Fibroblast of mammary gland (primary cell): ENCODE measurements around the gene CES1.
"Not testable (repeated sequence)": the region's sequence is repeated elsewhere in the genome, so short reads cannot be mapped to it uniquely, and the experiment has no call there.

Experiments used
- DNase-seq: peaks from one replicate; pipeline ENCODE4 v3.0.0-alpha.2; 2010; ENCODE audit warnings: low read depth
- H3K4me3 ChIP-seq: 2 replicates; pipeline ENCODE4 v1.5.1; 2011; ENCODE audit warnings: low read depth, mild to moderate bottlenecking, low read length, moderate library complexity; ENCODE audit not compliant: control insufficient read depth
- TF ChIP-seq, protein P1 (sequence below): conservative IDR thresholded peaks from 2 replicates; pipeline ENCODE4 v1.5.1; 2011; ENCODE audit warnings: low read depth, low read length, inconsistent platforms; ENCODE audit not compliant: control insufficient read depth, insufficient read depth

Gene CES1

DNA sequence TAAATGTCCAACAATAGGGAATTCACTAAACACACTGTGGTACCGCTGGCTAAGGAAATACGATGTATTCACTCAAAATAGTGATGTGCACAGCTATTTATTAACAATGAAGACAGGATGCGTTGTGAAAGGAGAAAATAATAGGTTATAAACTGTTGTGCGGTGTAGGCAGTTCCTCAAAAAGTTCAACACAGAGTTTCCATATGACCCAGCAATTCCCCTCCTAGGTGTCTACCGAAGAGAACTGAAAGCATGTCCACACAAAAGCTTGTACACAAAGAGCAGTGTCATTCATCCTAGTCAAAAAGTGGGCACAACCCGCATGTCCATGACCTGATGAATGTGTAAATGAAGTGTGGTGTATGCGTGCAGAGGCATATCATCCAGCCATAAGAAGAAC lies 1.2 kb upstream of the CES1 start:
- DNase-seq: no peak
- TF ChIP-seq, protein P1, sequence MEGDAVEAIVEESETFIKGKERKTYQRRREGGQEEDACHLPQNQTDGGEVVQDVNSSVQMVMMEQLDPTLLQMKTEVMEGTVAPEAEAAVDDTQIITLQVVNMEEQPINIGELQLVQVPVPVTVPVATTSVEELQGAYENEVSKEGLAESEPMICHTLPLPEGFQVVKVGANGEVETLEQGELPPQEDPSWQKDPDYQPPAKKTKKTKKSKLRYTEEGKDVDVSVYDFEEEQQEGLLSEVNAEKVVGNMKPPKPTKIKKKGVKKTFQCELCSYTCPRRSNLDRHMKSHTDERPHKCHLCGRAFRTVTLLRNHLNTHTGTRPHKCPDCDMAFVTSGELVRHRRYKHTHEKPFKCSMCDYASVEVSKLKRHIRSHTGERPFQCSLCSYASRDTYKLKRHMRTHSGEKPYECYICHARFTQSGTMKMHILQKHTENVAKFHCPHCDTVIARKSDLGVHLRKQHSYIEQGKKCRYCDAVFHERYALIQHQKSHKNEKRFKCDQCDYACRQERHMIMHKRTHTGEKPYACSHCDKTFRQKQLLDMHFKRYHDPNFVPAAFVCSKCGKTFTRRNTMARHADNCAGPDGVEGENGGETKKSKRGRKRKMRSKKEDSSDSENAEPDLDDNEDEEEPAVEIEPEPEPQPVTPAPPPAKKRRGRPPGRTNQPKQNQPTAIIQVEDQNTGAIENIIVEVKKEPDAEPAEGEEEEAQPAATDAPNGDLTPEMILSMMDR: no peak
- no peak overlapping the region for H3K4me3 ChIP-seq

DNA sequence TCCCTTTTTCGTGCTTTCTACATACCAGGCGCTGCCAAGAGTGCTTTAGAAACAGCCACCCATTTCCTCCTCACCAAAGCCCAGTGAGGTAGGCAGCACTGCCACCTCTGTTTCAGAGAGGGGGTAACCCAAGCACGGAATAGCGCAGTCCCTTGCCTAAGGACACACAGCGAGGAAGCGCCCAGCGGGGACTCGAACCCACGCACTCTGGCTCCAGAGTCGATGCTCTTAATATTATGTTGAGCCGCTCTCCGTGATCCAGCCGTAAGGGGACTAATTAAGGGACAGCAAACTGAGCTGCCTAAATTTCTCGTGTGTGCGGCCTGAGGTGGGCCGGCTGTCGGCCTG lies 497 bp downstream of the CES1 start:
- DNase-seq: no peak
- TF ChIP-seq, protein P1: no peak
- no peak overlapping the region for H3K4me3 ChIP-seq

DNA sequence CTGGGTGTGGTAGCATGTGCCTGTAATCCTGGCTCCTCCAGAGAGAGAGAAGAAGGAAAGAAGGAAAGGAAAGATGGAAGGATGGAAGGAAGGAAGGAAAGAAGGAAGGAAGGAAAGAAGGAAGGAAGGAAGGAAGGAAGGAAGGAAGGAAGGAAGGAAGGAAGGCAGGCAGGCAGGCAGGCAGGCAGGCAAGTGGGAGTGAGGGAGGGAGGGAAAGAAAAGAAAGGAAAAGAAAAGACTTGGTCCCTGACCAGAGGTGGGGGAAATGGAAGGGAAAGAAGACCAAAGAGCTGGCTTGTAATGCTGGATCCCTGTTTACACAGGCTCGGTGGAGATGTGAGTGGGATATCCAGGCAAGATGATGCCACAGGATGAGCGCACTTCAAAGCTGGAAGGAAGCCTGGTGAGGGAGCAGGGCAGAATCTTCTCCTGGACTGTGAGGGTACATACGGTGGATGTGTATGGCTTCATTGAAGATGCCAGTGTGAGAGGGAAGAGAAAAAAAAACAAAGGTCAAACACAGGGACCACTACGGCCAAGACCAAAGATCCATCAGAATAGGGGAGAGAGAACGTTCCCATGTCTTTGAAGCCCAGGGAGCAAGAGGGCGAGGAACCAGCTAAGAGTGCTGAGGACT lies 2.1 kb downstream of the CES1 start:
- TF ChIP-seq, protein P1: no peak
- DNase-seq: no peak
- no peak overlapping the region for H3K4me3 ChIP-seq

DNA sequence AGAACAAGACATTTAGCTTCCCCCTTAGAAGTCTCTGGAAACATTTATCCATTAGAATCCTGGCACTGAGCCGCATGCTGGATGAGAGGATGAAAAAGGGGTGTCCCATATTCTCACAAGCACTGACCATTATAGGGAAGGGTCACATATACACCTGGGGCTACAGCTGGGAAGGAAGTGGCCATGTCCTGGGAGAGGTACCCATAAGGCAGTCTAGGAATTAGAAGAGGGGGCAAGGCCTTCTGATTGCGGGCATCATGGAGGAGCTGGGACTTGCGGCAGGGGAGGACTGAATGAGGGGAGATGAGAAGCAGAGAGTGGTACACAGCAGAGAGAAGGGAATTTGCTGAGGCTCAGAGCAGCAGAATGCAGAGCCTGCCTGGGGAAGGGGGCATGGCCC lies 3.7 kb downstream of the CES1 start:
- DNase-seq, H3K4me3 ChIP-seq: not testable (repeated sequence)

DNA sequence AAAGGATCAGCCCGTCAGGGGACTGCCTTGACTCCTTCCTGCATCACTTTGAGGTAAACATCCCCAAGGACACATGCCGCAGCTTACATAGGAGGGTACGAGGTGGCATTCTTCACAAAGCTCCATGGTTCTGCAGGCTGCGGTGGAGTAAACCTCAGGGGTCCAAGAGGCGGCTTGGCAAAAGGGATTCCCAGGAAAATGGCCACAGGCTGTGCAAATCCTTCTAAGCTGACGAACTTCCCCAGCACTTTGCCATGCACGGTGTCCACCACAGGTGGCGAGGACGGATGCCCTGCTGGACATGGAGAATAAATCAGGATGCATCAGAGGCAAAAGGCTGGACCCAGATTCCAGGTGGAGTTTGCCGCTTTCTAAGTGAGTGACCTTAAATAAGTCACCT lies 4.2 kb downstream of the CES1 start:
- TF ChIP-seq, protein P1: no peak
- DNase-seq: no peak
- H3K4me3 ChIP-seq: no peak overlapping the region

DNA sequence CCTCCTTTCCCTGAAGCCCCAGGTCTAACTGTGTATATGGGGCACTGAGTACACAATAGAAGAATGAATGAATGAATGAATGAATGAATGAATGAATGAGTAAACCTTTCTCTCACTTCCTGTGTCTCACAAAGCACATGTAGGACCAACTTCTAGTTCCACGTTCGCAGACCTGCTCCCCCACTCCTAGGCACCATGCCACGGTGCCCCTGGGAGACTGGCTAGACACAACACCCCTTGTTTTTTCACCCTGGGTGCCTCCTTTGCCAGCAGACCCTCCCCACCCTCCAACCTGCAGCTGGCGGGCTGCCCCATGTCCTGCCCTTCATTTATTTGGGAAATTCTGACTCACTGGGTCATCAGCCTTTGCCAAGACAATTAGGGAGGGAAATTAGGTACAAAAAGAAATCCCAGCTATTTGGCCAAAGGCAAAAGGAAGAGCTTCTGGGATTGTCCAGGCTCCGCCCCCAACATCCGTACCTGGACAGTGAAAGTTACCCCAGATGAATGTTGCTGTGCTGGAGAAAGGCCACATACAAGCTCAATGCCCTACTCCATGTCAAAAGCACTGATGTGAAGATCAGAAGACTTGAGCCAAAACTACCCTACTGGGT lies 7.7 kb downstream of the CES1 start:
- no peak for DNase-seq
- TF ChIP-seq, protein P1: no peak
- H3K4me3 ChIP-seq: no peak overlapping the region

DNA sequence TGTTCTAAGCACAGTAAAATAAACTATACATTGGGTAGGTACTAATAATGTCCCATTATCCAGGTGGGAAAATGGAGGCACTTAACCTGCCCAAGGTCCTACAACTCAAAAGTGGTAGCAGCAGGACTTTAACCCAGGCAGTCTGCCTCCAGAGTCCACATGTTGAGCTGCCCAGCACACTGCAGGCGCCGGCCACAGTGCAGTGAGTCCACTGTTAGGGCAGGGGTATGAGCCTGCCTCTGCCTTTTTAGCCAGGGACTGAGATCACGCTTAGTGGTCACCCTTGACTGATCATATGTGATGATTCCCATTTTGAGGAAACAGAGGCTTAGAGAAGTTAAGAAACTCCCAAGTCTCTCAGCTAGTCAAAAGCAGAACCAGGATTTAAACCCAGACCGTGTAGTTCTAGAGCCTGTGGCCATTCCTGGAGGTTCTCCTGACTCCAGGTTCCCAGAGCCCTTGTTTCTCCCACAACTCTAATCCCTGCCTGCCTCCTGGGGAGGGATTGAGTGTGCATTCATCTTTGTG lies 8.4 kb downstream of the CES1 start:
- no peak for DNase-seq
- TF ChIP-seq, protein P1: no peak
- H3K4me3 ChIP-seq: no peak overlapping the region
